GM12878 (cell line): ENCODE data around the gene BCOR. TPM values are rescaled to one million over a fixed set of nuclear protein-coding genes. Genes with fewer than 3 reads are reported as not detected.

ENCODE experiments used
- ATAC-seq: fragments of 200-7000 bp; cut with Tn5 transposase; 3 replicates; pipeline ENCODE4 v1.9.1; 2020; ENCODE audit warnings: mild to moderate bottlenecking, moderate library complexity
- BruUV-seq: library from RNA; stranded (reverse); fragments of 400-500 nt; replicated peaks from 2 replicates; lab custom pipeline; 2021; lab: Mats Ljungman, UMichigan
- CTCF ChIA-PET: fragments of 300-600 bp; sonication (Branson Sonifier 250); formaldehyde crosslinking; extraction: SDS; loops from one replicate; lab custom pipeline; 2021; ENCODE audit warnings: inconsistent platforms; lab: Yijun Ruan, JAX
- POLR2A ChIA-PET: fragments of 350-600 bp; formaldehyde crosslinking; extraction: SDS; loops from one replicate; lab custom pipeline; 2021; ENCODE audit warnings: inconsistent platforms; lab: Charles Lee
- RAD21 ChIA-PET: fragments of 300-600 bp; sonication (Branson Sonifier 250); formaldehyde crosslinking; loops from one replicate; lab custom pipeline; 2023; ENCODE audit warnings: antibody characterized with exemption; ENCODE audit not compliant: unreplicated experiment; lab: Charles Lee
- SMC1A ChIA-PET: fragments of 300-600 bp; sonication (Branson Sonifier 250); formaldehyde crosslinking; loops from one replicate; lab custom pipeline; 2023; ENCODE audit not compliant: unreplicated experiment, uncharacterized antibody; lab: Charles Lee
- DNase-seq: peaks from one replicate; pipeline ENCODE4 v3.0.0-alpha.2; 2011; ENCODE audit warnings: low read depth, low spot score
- FAIRE-seq: peaks from 3 replicates; lab custom pipeline; 2011; peaks lifted over from hg19 to GRCh38; lab: Jason Lieb, UNC
- H2AFZ ChIP-seq: 2 replicates; pipeline ENCODE4 v1.6.0; 2011; ENCODE audit warnings: low read depth, low read length, control low read depth; ENCODE audit not compliant: control insufficient read depth
- H3K27ac ChIP-seq: 2 replicates; pipeline ENCODE4 v1.5.1; 2011; ENCODE audit warnings: control low read depth; ENCODE audit not compliant: control insufficient read depth, insufficient read depth
- H3K27me3 ChIP-seq, 2 experiments: replicated peaks in 1 of 2; 2 replicates each; pipeline versions ENCODE4 v1.6.0 to v1.6.1; 2011; ENCODE audit warnings: low read length in 1 of 2; ENCODE audit not compliant: control insufficient read depth in 2 of 2, insufficient read depth in 2 of 2
- H3K36me3 ChIP-seq, 2 experiments: 2 replicates each; pipeline ENCODE4 v1.5.1; 2011; ENCODE audit warnings: low read length in 1 of 2; ENCODE audit not compliant: control insufficient read depth in 2 of 2, insufficient read depth in 2 of 2
- H3K4me1 ChIP-seq: 2 replicates; pipeline ENCODE4 v1.6.1; 2011; ENCODE audit warnings: mild to moderate bottlenecking, low read length, moderate library complexity, mixed read lengths; ENCODE audit not compliant: control insufficient read depth, insufficient read depth
- H3K4me2 ChIP-seq: 2 replicates; pipeline ENCODE4 v1.6.0; 2011; ENCODE audit warnings: control low read depth; ENCODE audit not compliant: control insufficient read depth, insufficient read depth
- H3K4me3 ChIP-seq: fragments of 200-600 bp; sonication (generic); 2 replicates; pipeline ENCODE4 v1.5.1; 2016
- H3K79me2 ChIP-seq: 2 replicates; pipeline ENCODE4 v1.6.0; 2011; ENCODE audit warnings: low read length; ENCODE audit not compliant: control insufficient read depth, insufficient read depth
- H3K9ac ChIP-seq: 2 replicates; pipeline ENCODE4 v1.8.0; 2011; ENCODE audit warnings: low read length, control low read depth, mixed read lengths; ENCODE audit not compliant: control insufficient read depth, insufficient read depth
- H3K9me3 ChIP-seq: replicated peaks from 3 replicates; pipeline ENCODE4 v1.5.1; 2011; ENCODE audit warnings: mild to moderate bottlenecking, low read length; ENCODE audit not compliant: control insufficient read depth, insufficient read depth
- H4K20me1 ChIP-seq: 2 replicates; pipeline ENCODE4 v1.6.0; 2011; ENCODE audit not compliant: control insufficient read depth, insufficient read depth
- ASH2L ChIP-seq: fragments of 300-600, 200-600 bp; sonication (generic); IDR thresholded peaks from 2 replicates; pipeline ENCODE4 v1.6.1; 2017; ENCODE audit warnings: low read depth, mild to moderate bottlenecking, borderline replicate concordance
- CBX5 ChIP-seq: sonication (generic); IDR thresholded peaks from 2 replicates; pipeline ENCODE4 v1.6.1; 2016; ENCODE audit warnings: low read depth, moderate library complexity, mild to moderate bottlenecking, inconsistent platforms
- CHD2 ChIP-seq: IDR thresholded peaks from 2 replicates; pipeline ENCODE4 v1.6.1; 2011; ENCODE audit warnings: low read depth, low read length, improper control_type of control experiment, borderline replicate concordance
- CHD4 ChIP-seq: fragments of 200-600 bp; sonication (generic); IDR thresholded peaks from 2 replicates; pipeline ENCODE4 v1.6.1; 2016; ENCODE audit warnings: mild to moderate bottlenecking
- EP300 ChIP-seq, 2 experiments: fragments of 150-350 bp in 1 of 2; IDR thresholded peaks; 2 replicates each; pipeline ENCODE4 v1.6.1; 2011 to 2012; ENCODE audit warnings: low read depth in 2 of 2, low read length in 2 of 2, borderline replicate concordance in 1 of 2, improper control_type of control experiment in 1 of 2, inconsistent platforms in 1 of 2; ENCODE audit not compliant: control insufficient read depth in 1 of 2
- FOXM1 ChIP-seq: IDR thresholded peaks from 2 replicates; pipeline ENCODE4 v1.6.1; 2012; ENCODE audit warnings: low read depth, mild to moderate bottlenecking, inconsistent platforms, low read length, moderate library complexity
- GABPA ChIP-seq: IDR thresholded peaks from 2 replicates; pipeline ENCODE4 v1.6.1; 2014; ENCODE audit warnings: antibody characterized with exemption, low read depth, mild to moderate bottlenecking, inconsistent platforms
- PAX8 ChIP-seq: fragments of 450-650 bp; IDR thresholded peaks from 2 replicates; pipeline ENCODE4 v1.6.1; 2017; ENCODE audit warnings: mild to moderate bottlenecking, moderate library complexity
- RELA ChIP-seq: fragments of 450-650 bp; IDR thresholded peaks from 2 replicates; pipeline ENCODE4 v1.8.0; 2014; ENCODE audit warnings: borderline replicate concordance; ENCODE audit not compliant: partially characterized antibody
- SIX5 ChIP-seq: IDR thresholded peaks from 2 replicates; pipeline ENCODE4 v1.6.1; 2011; ENCODE audit warnings: mild to moderate bottlenecking, low read depth, low read length, moderate library complexity; ENCODE audit not compliant: severe bottlenecking
- TAF1 ChIP-seq: IDR thresholded peaks from 2 replicates; pipeline ENCODE4 v1.6.1; 2011; ENCODE audit warnings: mild to moderate bottlenecking, low read depth, low read length, borderline replicate concordance
- YY1 ChIP-seq: IDR thresholded peaks from 2 replicates; pipeline ENCODE4 v1.6.1; 2011; ENCODE audit warnings: low read depth, mild to moderate bottlenecking, low read length
- WGBS: methylation state at CpG from one replicate; pipeline ENCODE4 v1.1.6; 2016; ENCODE audit warnings: low lambda C conversion rate; ENCODE audit not compliant: insufficient replicate concordance, insufficient coverage; ENCODE audit errors: missing lambda C conversion rate; 5-methylcytosine and 5-hydroxymethylcytosine counted together
- in situ Hi-C: fragments of 300-500 bp; cut with MboI; formaldehyde crosslinking; loops from 9 replicates; pipeline ENCODE4 v1.14.3; 2018; ENCODE audit warnings: mixed read lengths
- intact Hi-C: fragments of 100-400 bp; cut with micrococcal nuclease; formaldehyde crosslinking; loops from one replicate; pipeline ENCODE4 v1.14.2; 2022; ENCODE audit not compliant: unreplicated experiment
- polyA plus RNA-seq, 11 experiments: library from polyadenylated mRNA; depleted of rRNA in 4 of 11; unstranded in 6 of 11; stranded (reverse) in 5 of 11; fragments of >200 nt; fragmentation: Nextera tagmentation in 4 of 11; fragmentation: Illumina TruSeq in 1 of 11; extraction: Ambion mirVana in 4 of 11; extraction: Trizol in 1 of 11; gene quantifications; 1 replicate in 1 of 11; 2 replicates in 10 of 11; pipeline versions ENCODE4 v1.2.1 to v1.2.3, GENCODE V29; 2011 to 2016; ENCODE audit warnings: inconsistent platforms in 2 of 11, missing spikeins in 2 of 11, low read depth in 1 of 11
- total RNA-seq, 4 experiments: library from RNA; depleted of rRNA in 3 of 4; stranded (reverse); fragments of >200 nt in 3 of 4; fragmentation: Illumina TruSeq in 1 of 4; extraction: Trizol in 1 of 4; gene quantifications; 2 replicates each; pipeline versions ENCODE4 v1.2.1 to v1.2.3, GENCODE V29; 2013 to 2021
- TF ChIP-seq, protein P1 (sequence below): fragments of 450-650 bp; IDR thresholded peaks from 2 replicates; pipeline ENCODE4 v1.6.1; 2018; ENCODE audit warnings: mild to moderate bottlenecking, low read depth, moderate library complexity; ENCODE audit not compliant: partially characterized antibody
- TF ChIP-seq, protein P2 (sequence below): fragments of 450-650 bp; IDR thresholded peaks from 2 replicates; pipeline ENCODE4 v1.6.1; 2016; ENCODE audit warnings: mild to moderate bottlenecking, moderate library complexity, borderline replicate concordance

BCOR gene
- total and polyA plus RNA-seq, 10 of the 15 experiments (the other 5 are each of a cell fraction or from before 2014, with no cell fraction given) = 5.1 to 16.4 (median 10.1) TPM

DNA sequence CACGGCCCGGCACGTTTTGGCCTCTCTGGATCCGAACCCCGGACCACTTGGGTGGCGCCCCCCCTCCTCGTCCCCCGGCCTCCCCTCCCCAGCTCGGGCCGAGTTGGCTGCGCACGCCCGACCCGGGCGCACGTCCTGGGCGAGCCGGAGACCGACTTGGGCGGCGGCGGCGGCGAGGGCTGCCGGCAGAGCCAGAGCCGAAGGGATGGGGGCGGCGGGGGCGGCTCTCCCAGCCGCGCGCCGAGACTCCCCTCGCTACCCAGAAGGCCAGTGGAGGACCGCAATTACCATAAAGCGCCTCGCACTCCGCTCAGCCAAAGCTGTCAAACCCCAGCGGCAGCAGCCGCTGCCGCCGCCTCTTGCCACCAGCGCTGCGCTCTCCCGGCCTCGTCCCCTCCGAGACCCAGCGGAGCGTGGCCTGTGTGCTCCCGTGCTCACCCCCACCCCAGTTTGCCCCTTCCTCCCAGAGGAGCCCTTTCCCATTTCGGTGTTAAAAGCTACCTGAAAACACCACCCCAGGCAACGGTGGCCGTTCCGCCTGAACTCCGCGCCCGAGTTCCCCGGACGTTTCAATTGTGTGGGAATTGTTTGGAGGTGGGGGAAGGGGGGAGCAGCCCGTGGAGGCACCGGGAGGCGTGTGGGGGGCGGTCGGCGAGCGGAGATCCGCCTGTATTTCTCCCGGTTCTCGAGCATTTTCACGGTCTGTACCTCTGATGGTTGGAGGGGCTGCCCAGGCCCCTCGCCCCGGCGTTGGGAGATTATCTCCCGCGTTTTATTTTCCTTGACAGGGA, 701 bp upstream of the BCOR start:
- no TSS peak for BruUV-seq
- Histone ChIP-seq H4K20me1 (no peaks in the 10 kb centered on the region), H3K27ac (peak overlapping the region; percentile 74), H2AFZ (no peak overlapping the region; the same call in 1 of the 2 replicates), H3K79me2 (peaks cover 24% of the 10 kb centered on the region), H3K27me3 (no peaks in the 10 kb centered on the region), H3K9ac (peak overlapping the region; percentile 57), H3K4me2 (peak overlapping the region; percentile 83), H3K4me3 (peak overlapping the region; percentile 55), H3K4me1 (peaks cover 4% of the 10 kb centered on the region; the same call in 1 of the 2 replicates), H3K9me3 (no peaks in the 10 kb centered on the region; the same call in 2 of the 3 replicates), H3K36me3 (no peaks in the 10 kb centered on the region)
- intact Hi-C loops (loop anchor here (2.0 to 10.0 kb wide), 7 partner anchors 54 to 376 kb away; no protein-coding TSS in a partner anchor), in situ Hi-C loops (no loop called here)
- ChIA-PET SMC1A (no interaction called here), RAD21 (interaction anchor here (0.6 to 4.0 kb wide), 10 partner anchors 8 to 696 kb away, joined by 3 to 20 read pairs (median 4); no protein-coding TSS in a partner anchor), CTCF (no interaction called here), POLR2A (interaction anchor here (0.7 kb wide), 1 partner anchor 85 kb away, joined by 4 read pairs; no protein-coding TSS in a partner anchor)
- FAIRE-seq = no peak
- peak; percentile 48 for ATAC-seq
- 15% methylated on average over 29 of the region's 75 CpGs for WGBS
- DNase-seq = no peak
- TF ChIP-seq CBX5 = no peak
- TF ChIP-seq, protein P1, sequence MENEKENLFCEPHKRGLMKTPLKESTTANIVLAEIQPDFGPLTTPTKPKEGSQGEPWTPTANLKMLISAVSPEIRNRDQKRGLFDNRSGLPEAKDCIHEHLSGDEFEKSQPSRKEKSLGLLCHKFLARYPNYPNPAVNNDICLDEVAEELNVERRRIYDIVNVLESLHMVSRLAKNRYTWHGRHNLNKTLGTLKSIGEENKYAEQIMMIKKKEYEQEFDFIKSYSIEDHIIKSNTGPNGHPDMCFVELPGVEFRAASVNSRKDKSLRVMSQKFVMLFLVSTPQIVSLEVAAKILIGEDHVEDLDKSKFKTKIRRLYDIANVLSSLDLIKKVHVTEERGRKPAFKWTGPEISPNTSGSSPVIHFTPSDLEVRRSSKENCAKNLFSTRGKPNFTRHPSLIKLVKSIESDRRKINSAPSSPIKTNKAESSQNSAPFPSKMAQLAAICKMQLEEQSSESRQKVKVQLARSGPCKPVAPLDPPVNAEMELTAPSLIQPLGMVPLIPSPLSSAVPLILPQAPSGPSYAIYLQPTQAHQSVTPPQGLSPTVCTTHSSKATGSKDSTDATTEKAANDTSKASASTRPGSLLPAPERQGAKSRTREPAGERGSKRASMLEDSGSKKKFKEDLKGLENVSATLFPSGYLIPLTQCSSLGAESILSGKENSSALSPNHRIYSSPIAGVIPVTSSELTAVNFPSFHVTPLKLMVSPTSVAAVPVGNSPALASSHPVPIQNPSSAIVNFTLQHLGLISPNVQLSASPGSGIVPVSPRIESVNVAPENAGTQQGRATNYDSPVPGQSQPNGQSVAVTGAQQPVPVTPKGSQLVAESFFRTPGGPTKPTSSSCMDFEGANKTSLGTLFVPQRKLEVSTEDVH = no peak
- no peak for TF ChIP-seq RELA
- TF ChIP-seq CHD2 = 0 out of 2 replicates have a peak, but pooled peaks have one; percentile 18
- no peak for TF ChIP-seq PAX8
- 0 out of 2 replicates have a peak, but pooled peaks have one; percentile 3 for TF ChIP-seq YY1
- TF ChIP-seq TAF1 = peak; percentile 25; the same call in 1 of the 2 replicates
- 0 out of 4 replicates have a peak, but pooled peaks of 1 of the 2 experiments have one; percentile 15 for TF ChIP-seq EP300 (IDR thresholded peaks at IDR 0.05; ENCODE audit: borderline replicate concordance in 1 of 2, control insufficient read depth in 1 of 2, low read depth in 2 of 2, low read length in 2 of 2)
- no peak for TF ChIP-seq ASH2L
- TF ChIP-seq CHD4 = no peak
- TF ChIP-seq, protein P2, sequence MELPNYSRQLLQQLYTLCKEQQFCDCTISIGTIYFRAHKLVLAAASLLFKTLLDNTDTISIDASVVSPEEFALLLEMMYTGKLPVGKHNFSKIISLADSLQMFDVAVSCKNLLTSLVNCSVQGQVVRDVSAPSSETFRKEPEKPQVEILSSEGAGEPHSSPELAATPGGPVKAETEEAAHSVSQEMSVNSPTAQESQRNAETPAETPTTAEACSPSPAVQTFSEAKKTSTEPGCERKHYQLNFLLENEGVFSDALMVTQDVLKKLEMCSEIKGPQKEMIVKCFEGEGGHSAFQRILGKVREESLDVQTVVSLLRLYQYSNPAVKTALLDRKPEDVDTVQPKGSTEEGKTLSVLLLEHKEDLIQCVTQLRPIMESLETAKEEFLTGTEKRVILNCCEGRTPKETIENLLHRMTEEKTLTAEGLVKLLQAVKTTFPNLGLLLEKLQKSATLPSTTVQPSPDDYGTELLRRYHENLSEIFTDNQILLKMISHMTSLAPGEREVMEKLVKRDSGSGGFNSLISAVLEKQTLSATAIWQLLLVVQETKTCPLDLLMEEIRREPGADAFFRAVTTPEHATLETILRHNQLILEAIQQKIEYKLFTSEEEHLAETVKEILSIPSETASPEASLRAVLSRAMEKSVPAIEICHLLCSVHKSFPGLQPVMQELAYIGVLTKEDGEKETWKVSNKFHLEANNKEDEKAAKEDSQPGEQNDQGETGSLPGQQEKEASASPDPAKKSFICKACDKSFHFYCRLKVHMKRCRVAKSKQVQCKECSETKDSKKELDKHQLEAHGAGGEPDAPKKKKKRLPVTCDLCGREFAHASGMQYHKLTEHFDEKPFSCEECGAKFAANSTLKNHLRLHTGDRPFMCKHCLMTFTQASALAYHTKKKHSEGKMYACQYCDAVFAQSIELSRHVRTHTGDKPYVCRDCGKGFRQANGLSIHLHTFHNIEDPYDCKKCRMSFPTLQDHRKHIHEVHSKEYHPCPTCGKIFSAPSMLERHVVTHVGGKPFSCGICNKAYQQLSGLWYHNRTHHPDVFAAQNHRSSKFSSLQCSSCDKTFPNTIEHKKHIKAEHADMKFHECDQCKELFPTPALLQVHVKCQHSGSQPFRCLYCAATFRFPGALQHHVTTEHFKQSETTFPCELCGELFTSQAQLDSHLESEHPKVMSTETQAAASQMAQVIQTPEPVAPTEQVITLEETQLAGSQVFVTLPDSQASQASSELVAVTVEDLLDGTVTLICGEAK = no peak
- TF ChIP-seq GABPA = no peak
- no peak for TF ChIP-seq FOXM1
- TF ChIP-seq SIX5 = no peak
